HG03196 (cell line): ENCODE results near the gene TATDN3.
"Not testable (repeated sequence)": the region's sequence is repeated elsewhere in the genome, so short reads cannot be mapped to it uniquely, and the experiment has no call there.

ENCODE experiments used
- ATAC-seq: cut with Tn5 transposase; IDR thresholded peaks from one replicate; pipeline ENCODE4 v1.9.1; 2021; ENCODE audit not compliant: unreplicated experiment

TATDN3 gene

GRCh38 chr1:212774584-212774983 is 17.1 kb upstream of the TATDN3 start:
- no peak for ATAC-seq

DNA sequence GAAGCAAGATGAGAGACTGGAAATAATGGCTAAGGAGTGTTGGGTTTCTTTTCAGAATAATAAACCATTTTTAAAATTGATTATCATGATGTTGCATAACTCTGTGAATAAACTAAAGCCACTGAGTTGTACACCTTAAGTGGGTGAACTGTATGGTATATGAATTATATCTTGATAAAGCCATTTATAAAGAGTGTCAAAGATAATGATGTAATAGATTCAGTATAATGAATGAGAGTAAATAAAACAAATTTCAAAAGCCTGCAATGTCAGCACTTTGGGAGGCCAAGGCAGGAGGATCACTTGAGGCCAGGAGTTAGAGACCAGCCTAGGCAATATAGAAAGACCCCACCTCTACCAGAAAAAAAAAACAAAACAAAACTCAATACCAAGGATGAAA is 16.5 kb upstream of the TATDN3 start:
- no peak for ATAC-seq

- ATAC-seq, result no peak
These were observed 14.5 kb upstream of the TATDN3 start for GRCh38 chr1:212777151-212777550.

DNA sequence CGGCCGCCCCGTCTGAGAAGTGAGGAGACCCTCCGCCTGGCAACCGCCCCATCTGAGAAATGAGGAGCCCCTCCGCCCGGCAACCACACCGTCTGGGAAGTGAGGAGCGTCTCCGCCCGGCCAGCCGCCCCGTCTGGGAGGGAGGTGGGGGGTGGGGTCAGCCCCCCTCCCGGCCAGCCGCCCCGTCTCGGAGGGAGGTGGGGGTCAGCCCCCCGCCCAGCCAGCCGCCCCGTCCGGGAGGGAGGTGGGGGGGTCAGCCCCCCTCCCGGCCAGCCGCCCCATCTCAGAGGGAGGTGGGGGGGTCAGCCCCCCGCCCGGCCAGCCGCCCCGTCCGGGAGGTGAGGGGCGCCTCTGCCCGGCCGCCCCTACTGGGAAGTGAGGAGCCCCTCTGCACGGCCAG is 12.6 kb upstream of the TATDN3 start:
- ATAC-seq, result not testable (repeated sequence)

DNA sequence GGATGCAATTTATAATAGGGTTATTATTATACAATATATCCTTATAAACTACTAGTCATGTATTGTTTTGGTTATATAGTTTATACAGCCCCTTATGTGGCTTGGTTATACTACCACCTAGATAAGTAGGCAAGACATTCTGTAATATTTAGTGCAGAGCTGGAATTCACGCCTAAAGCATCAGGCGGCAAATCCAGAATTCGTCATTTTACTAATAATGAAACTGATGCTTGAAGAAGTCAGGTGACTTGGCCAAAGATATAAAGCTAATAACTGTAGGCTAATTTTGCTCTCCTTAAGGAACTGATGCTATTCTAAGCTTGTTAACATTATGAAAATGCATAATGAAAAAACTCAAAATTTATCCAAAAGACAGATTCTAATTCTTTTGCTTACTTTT is 10.9 kb upstream of the TATDN3 start:
- ATAC-seq, result no peak

DNA sequence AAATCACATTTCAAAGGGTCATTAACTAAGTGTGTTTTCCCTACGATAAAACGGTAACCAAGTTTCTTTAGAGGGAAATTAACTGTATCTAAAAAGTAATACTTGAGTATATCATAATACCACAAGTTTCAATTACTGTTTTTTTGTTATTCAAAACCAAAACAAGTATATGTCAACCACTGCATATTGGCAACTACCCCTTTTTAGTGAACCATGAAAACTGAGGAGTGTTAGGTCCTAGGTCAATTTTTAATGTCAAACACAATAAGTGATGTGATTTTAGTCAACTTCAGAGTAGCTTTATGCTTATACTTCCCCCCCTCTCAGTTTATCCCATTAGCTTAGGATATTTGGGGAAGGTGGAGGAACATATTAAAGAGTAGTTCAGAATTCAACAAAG is 10.5 kb upstream of the TATDN3 start:
- ATAC-seq, result no peak

DNA sequence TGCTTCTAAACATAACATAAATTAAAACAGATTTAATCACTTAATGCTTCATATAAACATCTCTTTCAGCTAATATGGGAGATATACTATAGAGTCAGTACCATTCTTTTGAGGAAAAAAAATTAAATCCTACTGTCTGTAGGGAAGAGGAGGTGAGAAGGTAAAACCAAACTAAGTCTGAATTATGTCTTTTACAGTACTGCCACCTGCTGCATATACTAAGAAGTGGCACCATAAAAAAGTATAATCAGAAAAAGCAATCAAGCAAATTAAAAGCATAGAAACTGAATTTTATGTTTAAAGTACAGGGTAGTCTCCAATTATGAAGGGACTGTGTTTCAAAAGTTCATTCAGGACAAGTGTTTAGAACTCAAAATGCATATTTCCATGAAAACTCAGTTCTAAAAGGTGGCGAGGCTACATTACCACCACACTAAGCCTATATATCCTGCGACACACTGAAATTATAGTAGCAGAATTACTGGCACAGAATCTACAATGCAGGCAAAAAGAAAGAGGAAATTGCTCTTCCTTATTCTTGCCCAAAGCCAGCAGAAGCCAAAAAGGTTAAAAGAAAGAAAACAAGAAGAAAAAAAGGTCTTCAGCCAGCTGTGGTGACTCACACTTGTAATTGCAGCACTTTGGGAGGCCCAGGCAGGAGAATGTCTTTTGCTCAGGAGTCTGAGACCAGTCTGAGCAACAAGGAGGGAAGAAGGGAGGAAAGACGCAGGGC is 9.1 kb upstream of the TATDN3 start:
- no peak for ATAC-seq

DNA sequence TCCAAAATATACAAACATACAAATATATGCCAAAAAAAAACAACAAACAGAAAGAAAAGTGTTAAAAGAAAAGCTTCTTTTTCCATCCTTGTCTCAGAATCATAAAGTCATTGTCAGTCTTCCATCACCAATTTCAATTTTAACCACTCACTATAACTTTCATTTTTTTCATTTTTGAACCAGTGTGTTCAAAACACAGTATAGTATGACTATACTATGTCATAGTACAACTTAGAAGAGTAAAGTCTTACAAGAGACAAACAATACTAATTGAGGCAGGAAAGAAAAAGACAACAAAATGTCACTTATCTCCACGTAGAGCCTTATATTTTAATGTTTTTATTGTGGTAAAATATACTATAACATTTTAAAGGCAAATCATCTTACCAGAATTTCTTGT is 7.7 kb upstream of the TATDN3 start:
- no peak for ATAC-seq

GRCh38 chr1:212785871-212786270 is 5.8 kb upstream of the TATDN3 start:
- no peak for ATAC-seq

- peak; percentile 21 for ATAC-seq
These were observed 426 bp upstream of the TATDN3 start for GRCh38 chr1:212791261-212791675.

DNA sequence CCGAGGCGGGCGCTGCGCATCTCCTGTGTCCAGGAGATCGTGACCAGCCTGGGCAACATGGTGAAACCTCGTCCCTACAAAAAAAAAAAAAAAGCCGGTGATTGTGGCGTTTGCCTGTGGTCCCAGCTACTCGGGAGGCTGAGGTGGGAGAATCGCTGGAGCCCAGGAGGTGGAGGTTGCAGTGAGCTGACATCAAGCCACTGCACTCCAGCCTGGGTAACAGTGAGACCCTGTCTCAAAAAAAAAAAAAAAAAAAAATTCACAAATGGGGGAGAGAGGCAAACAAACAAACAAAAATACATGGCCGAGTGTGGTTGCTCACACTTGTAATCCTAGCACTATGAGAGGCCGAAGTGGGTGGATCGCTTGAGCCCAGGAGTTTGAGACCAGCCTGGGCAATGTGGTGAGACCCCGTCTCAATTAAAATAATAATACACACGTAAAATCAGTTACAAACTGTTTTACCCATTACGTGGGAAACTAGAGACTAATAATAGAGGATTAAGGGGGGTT is 758 bp downstream of the TATDN3 start:
- ATAC-seq, result no peak

- ATAC-seq, result peak; percentile 77
These were observed 2.9 kb downstream of the TATDN3 start for GRCh38 chr1:212794561-212795014.

- no peak for ATAC-seq
These were observed 6.0 kb downstream of the TATDN3 start for GRCh38 chr1:212797681-212798080.

GRCh38 chr1:212805767-212806166 is 14.1 kb downstream of the TATDN3 start:
- ATAC-seq, result no peak

DNA sequence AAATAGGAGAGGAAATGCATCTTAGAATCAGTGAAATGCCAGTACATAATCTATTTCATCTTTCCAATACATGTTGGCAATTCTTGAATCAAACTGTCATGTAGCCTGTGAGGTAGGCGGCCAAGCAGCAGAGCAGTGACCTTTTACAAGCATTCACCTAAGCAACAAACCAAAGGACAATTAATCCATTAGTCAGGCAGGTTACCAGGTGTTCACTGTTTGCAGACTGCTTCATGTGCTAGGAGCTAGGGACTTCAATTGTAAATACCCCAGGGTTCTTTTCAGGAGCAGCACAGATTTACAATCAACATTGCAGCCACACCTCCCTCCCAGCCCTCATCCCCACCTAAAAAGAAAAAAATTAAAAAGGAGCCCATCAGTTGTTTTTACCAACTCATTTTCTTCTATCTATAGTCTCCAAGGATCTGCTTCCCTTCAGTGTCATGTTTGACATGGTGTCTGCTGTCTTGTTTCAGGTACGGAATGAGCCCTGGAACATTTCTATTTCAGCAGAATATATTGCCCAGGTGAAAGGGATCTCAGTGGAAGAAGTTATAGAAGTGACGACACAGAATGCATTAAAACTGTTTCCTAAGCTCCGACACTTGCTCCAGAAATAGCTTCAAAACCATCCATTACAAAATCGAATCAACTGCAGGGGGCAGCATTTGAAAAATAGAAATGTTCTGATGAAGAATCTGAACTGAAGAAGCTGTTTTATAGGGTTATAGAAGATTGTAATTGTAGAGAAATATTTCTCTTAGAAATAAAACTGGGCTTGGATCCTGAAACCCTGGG is 23.0 kb downstream of the TATDN3 start:
- no peak for ATAC-seq

DNA sequence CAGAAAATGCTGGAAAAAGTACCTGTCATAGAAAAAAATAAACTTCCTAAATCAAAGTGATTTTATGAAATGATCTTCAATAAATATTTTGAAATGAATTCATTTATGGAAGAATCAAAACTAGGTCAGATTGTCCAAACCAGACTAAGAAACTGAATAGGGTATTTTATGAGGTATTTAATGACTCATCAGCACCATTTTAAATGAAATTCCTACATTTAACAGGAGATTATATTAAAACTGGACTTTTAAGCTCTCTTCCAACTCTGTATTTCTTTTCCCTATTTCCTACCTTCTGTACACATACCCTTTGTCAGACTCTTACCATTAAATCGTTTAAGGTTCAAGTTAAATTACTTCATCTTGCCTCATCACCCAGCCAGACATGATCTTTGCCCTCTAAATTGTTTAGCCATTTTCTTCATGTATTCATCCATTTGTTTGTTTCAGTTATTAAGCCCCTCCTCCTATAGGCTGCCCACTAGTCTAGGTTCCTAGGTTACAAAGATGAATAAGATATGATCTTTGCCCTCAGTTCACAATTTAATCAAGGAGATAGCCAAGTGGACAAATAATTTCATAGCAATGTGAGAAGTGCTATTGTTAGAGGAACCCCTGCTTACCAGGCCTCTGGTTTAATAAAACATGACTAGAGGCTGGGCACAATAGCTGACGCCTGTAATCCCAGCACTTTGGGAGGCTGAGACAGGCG is 25.0 kb downstream of the TATDN3 start:
- no peak for ATAC-seq

- no peak for ATAC-seq
These were observed 28.0 kb downstream of the TATDN3 start for GRCh38 chr1:212819726-212820125.

- ATAC-seq, result no peak
These were observed 29.3 kb downstream of the TATDN3 start for GRCh38 chr1:212820969-212821368.

GRCh38 chr1:212822956-212823355 is 31.3 kb downstream of the TATDN3 start:
- ATAC-seq, result no peak

- no peak for ATAC-seq
These were observed 32.5 kb downstream of the TATDN3 start for GRCh38 chr1:212824201-212824600.

GRCh38 chr1:212825798-212826452 is 34.2 kb downstream of the TATDN3 start:
- ATAC-seq, result no peak
